K562 (cell line): Measurements from ENCODE around the gene MAU2.

Experiments used
- BCLAF1 ChIP-seq, 2 experiments: fragments of 450-650 bp in 1 of 2; IDR thresholded peaks; 2 replicates each; pipeline ENCODE4 v1.6.1; 2011 to 2017; ENCODE audit warnings: low read depth in 2 of 2, antibody characterized with exemption in 1 of 2, borderline replicate concordance in 1 of 2, low read length in 1 of 2, mild to moderate bottlenecking in 1 of 2, mixed read lengths in 1 of 2; ENCODE audit not compliant: control insufficient read depth in 1 of 2
- CTCF ChIP-seq, 3 experiments: IDR thresholded peaks in 2 of 3; conservative IDR thresholded peaks in 1 of 3; 2 replicates each; pipeline ENCODE4 v1.5.1; 2011 to 2012; ENCODE audit warnings: low read length in 3 of 3, mild to moderate bottlenecking in 3 of 3, control low read depth in 2 of 3, improper control_type of control experiment in 1 of 3, inconsistent platforms in 1 of 3, low read depth in 1 of 3, mixed read lengths in 1 of 3, moderate library complexity in 1 of 3; ENCODE audit not compliant: insufficient read depth in 2 of 3
- DMBX1 ChIP-seq: fragments of 250-450 bp; sonication (Bioruptor Pico); IDR thresholded peaks from 2 replicates; pipeline ENCODE4 v1.8.0; 2022; ENCODE audit warnings: inconsistent platforms, mild to moderate bottlenecking, moderate library complexity, borderline replicate concordance

- TF ChIP-seq DMBX1 (CRISPR knock-in tag): no peak
- no peak for TF ChIP-seq CTCF (IDR thresholded peaks at IDR 0.05 in 2 of 3, conservative IDR thresholded peaks at IDR 0.05 in 1 of 3; ENCODE audit: insufficient read depth in 2 of 3, low read depth in 1 of 3, low read length in 3 of 3)
- TF ChIP-seq BCLAF1 (IDR thresholded peaks at IDR 0.05; ENCODE audit: borderline replicate concordance in 1 of 2, control insufficient read depth in 1 of 2, low read depth in 2 of 2, low read length in 1 of 2): no peak
These were observed 16.3 kb upstream of the MAU2 start for GRCh38 chr19:19304186-19304965.
